GM23248 (cell line): Measurements from ENCODE around the gene IL10. TPM values are rescaled to one million over a fixed set of nuclear protein-coding genes. Genes with fewer than 3 reads are reported as not detected.

Experiments
- DNase-seq: peaks from one replicate; pipeline ENCODE4 v3.0.0-alpha.2; 2015
- H2AFZ ChIP-seq: fragments of 200-600 bp; sonication (generic); 2 replicates; pipeline ENCODE4 v1.6.1; 2016; ENCODE audit warnings: antibody characterized with exemption
- H3F3A ChIP-seq: fragments of 200-600 bp; sonication (generic); 2 replicates; pipeline ENCODE4 v1.6.1; 2016; ENCODE audit warnings: mild to moderate bottlenecking, antibody characterized with exemption, mixed run types; ENCODE audit not compliant: insufficient read depth
- H3K27ac ChIP-seq: fragments of 200-600 bp; sonication (generic); 2 replicates; pipeline ENCODE4 v1.5.1; 2016; ENCODE audit warnings: mild to moderate bottlenecking
- H3K27me3 ChIP-seq: fragments of 200-600 bp; sonication (generic); replicated peaks from 2 replicates; pipeline ENCODE4 v1.6.1; 2016; ENCODE audit warnings: mild to moderate bottlenecking; ENCODE audit not compliant: insufficient read depth
- H3K36me3 ChIP-seq: fragments of 200-600 bp; sonication (generic); 2 replicates; pipeline ENCODE4 v1.6.1; 2016; ENCODE audit warnings: low read depth, mild to moderate bottlenecking
- H3K4me1 ChIP-seq: fragments of 200-600 bp; sonication (generic); 2 replicates; pipeline ENCODE4 v1.6.1; 2016; ENCODE audit warnings: mild to moderate bottlenecking; ENCODE audit not compliant: insufficient read depth
- H3K4me2 ChIP-seq: fragments of 200-600 bp; sonication (generic); one replicate; pipeline ENCODE4 v1.6.1; 2016; ENCODE audit warnings: mild to moderate bottlenecking; ENCODE audit not compliant: unreplicated experiment
- H3K4me3 ChIP-seq: fragments of 200-600 bp; sonication (generic); 2 replicates; pipeline ENCODE4 v1.5.1; 2016; ENCODE audit warnings: mild to moderate bottlenecking
- H3K79me2 ChIP-seq: fragments of 200-600 bp; sonication (generic); 2 replicates; pipeline ENCODE4 v1.6.1; 2016; ENCODE audit warnings: mild to moderate bottlenecking; ENCODE audit not compliant: insufficient read depth
- H3K9ac ChIP-seq: fragments of 200-600 bp; sonication (generic); 2 replicates; pipeline ENCODE4 v1.6.1; 2016; ENCODE audit warnings: mild to moderate bottlenecking
- H3K9me2 ChIP-seq: fragments of 200-600 bp; sonication (generic); 2 replicates; pipeline ENCODE4 v1.6.1; 2016; ENCODE audit warnings: mixed run types, mild to moderate bottlenecking, moderate library complexity; ENCODE audit not compliant: insufficient read depth
- H3K9me3 ChIP-seq: fragments of 200-600 bp; sonication (generic); one replicate; pipeline ENCODE4 v1.6.1; 2017; ENCODE audit warnings: low read depth
- H4K20me1 ChIP-seq: fragments of 200-600 bp; sonication (generic); 2 replicates; pipeline ENCODE4 v1.6.0; 2016; ENCODE audit not compliant: insufficient read depth
- EZH2 ChIP-seq: fragments of 200-600 bp; sonication (generic); IDR thresholded peaks from 2 replicates; pipeline ENCODE4 v1.6.1; 2018; ENCODE audit warnings: antibody characterized with exemption, mild to moderate bottlenecking; ENCODE audit not compliant: insufficient read depth, poor library complexity, severe bottlenecking
- EZH2phosphoT487 ChIP-seq: fragments of 200-600 bp; sonication (generic); IDR thresholded peaks from 2 replicates; pipeline ENCODE4 v1.6.1; 2018; ENCODE audit warnings: antibody characterized with exemption, moderate library complexity, mild to moderate bottlenecking, low read depth; ENCODE audit not compliant: insufficient read depth
- WGBS, 2 experiments: methylation state at CpG; one replicate each; pipeline ENCODE4 v1.1.6; 2015 to 2017; ENCODE audit warnings: low lambda C conversion rate in 2 of 2, low coverage in 1 of 2; ENCODE audit errors: missing lambda C conversion rate in 2 of 2; 5-methylcytosine and 5-hydroxymethylcytosine counted together
- in situ Hi-C: fragments of 300-500 bp; cut with MboI; formaldehyde crosslinking; loops from 2 replicates; pipeline ENCODE4 v1.15.0; 2020
- polyA plus RNA-seq: library from polyadenylated mRNA; unstranded; fragments of >200 nt; fragmentation: Nextera tagmentation; extraction: Ambion mirVana; gene quantifications from 2 replicates; pipeline ENCODE4 v1.2.1, GENCODE V29; 2016
- small RNA-seq: library from RNA; depleted of rRNA; stranded (forward); fragments of <200 nt; gene quantifications from one replicate; pipeline ENCODE3, GENCODE V24; 2014; ENCODE audit warnings: low read depth, low replicate concordance
- total RNA-seq: library from RNA; depleted of rRNA; stranded (reverse); fragments of >200 nt; shearing (Covaris generic); gene quantifications from 2 replicates; pipeline ENCODE4 v1.2.3, GENCODE V29; 2014; rRNA removed

IL10 gene
- total and polyA plus RNA-seq, 2 experiments from 2014 or later = not detected

GRCh38 chr1:206722751-206723461 lies 49.4 kb downstream of the IL10 start:
- in situ Hi-C loops = no loop called here
- Histone ChIP-seq H3K9me2 (no peaks in the 10 kb centered on the region), H3K4me2 (peak overlapping the region; percentile 74), H3K36me3 (0 out of 2 replicates have a peak, but pooled peaks cover 2% of the 10 kb centered on the region), H3K27ac (peak overlapping the region; percentile 94), H3K79me2 (peaks cover 98% of the 10 kb centered on the region), H2AFZ (no peak overlapping the region), H3K27me3 (no peaks in the 10 kb centered on the region), H3F3A (peaks cover 29% of the 10 kb centered on the region), H3K4me1 (peaks cover 43% of the 10 kb centered on the region), H3K9me3 (no peaks in the 10 kb centered on the region), H3K4me3 (no peak overlapping the region; the same call in 1 of the 2 replicates), H3K9ac (peak overlapping the region; percentile 72), H4K20me1 (peaks cover 26% of the 10 kb centered on the region)
- TF ChIP-seq EZH2phosphoT487 (no peak), EZH2 (no peak)
- peak; percentile 46 for DNase-seq
- 76 to 80% methylated on average over 17 of the region's 17 CpGs for WGBS, 2 experiments

- TF ChIP-seq EZH2phosphoT487 (no peak), EZH2 (no peak)
- Histone ChIP-seq H3K4me3 (no peak overlapping the region), H3F3A (peaks cover 39% of the 10 kb centered on the region), H3K9ac (no peak overlapping the region), H3K4me1 (peaks cover 55% of the 10 kb centered on the region), H3K9me3 (no peaks in the 10 kb centered on the region), H3K9me2 (no peaks in the 10 kb centered on the region), H3K27ac (no peak overlapping the region), H3K27me3 (no peaks in the 10 kb centered on the region), H3K4me2 (no peak overlapping the region), H2AFZ (no peak overlapping the region), H3K79me2 (peaks cover 98% of the 10 kb centered on the region), H4K20me1 (peaks cover 15% of the 10 kb centered on the region), H3K36me3 (0 out of 2 replicates have a peak, but pooled peaks cover 3% of the 10 kb centered on the region)
- in situ Hi-C loops = no loop called here
- DNase-seq = no peak
- 95 to 100% methylated on average over 1 of the region's 1 CpG for WGBS, 2 experiments
Observed at GRCh38 chr1:206721454-206721853, 50.8 kb downstream of the IL10 start.

- Histone ChIP-seq H3K9me2 (no peaks in the 10 kb centered on the region), H3K36me3 (0 out of 2 replicates have a peak, but pooled peaks cover 3% of the 10 kb centered on the region), H4K20me1 (peaks cover 20% of the 10 kb centered on the region), H3K4me2 (no peak overlapping the region), H3K4me1 (peaks cover 47% of the 10 kb centered on the region), H3F3A (peaks cover 36% of the 10 kb centered on the region), H3K27ac (no peak overlapping the region), H3K9me3 (no peaks in the 10 kb centered on the region), H3K9ac (no peak overlapping the region), H3K4me3 (no peak overlapping the region), H2AFZ (no peak overlapping the region), H3K79me2 (peaks cover 98% of the 10 kb centered on the region), H3K27me3 (no peaks in the 10 kb centered on the region)
- in situ Hi-C loops = no loop called here
- WGBS, 2 experiments = 91% methylated on average over 10 of the region's 10 CpGs
- TF ChIP-seq EZH2 (no peak), EZH2phosphoT487 (no peak)
- DNase-seq = no peak
Observed at GRCh38 chr1:206719169-206719839, 53.0 kb downstream of the IL10 start.

GRCh38 chr1:206717674-206717989 lies 54.7 kb downstream of the IL10 start:
- in situ Hi-C loops = no loop called here
- Histone ChIP-seq H4K20me1 (peaks cover 20% of the 10 kb centered on the region), H3K9ac (no peak overlapping the region), H3K4me1 (peaks cover 47% of the 10 kb centered on the region), H3K79me2 (peaks cover 100% of the 10 kb centered on the region), H3K36me3 (0 out of 2 replicates have a peak, but pooled peaks cover 3% of the 10 kb centered on the region), H2AFZ (no peak overlapping the region), H3K9me3 (no peaks in the 10 kb centered on the region), H3K4me3 (no peak overlapping the region), H3K9me2 (no peaks in the 10 kb centered on the region), H3F3A (peaks cover 39% of the 10 kb centered on the region), H3K4me2 (no peak overlapping the region), H3K27ac (peak overlapping the region; percentile 15; the same call in 1 of the 2 replicates), H3K27me3 (no peaks in the 10 kb centered on the region)
- WGBS, 2 experiments = 98 to 100% methylated on average over 1 of the region's 1 CpG
- no peak for TF ChIP-seq EZH2
- TF ChIP-seq EZH2phosphoT487 = no peak
- DNase-seq = no peak

Small RNA genes lying within 50 kb of the gene (small RNA-seq; reads per million reads assigned to genes)
- not detected for gene RF00019

Other genes with a start within 250 kb of the IL10 start
- 46.7 and 53.4 TPM in 2 replicates for gene EIF2D, start 160.0 kb downstream of the IL10 start, total RNA-seq
- gene EIF2D, start 160.0 kb downstream of the IL10 start, polyA plus RNA-seq = 31.2 and 31.4 TPM in 2 replicates
- 28.8 and 31.5 TPM in 2 replicates for gene DYRK3, start 137.0 kb downstream of the IL10 start, total RNA-seq
- 16.9 and 18.2 TPM in 2 replicates for gene DYRK3, start 137.0 kb downstream of the IL10 start, polyA plus RNA-seq
- 50.6 and 63.3 TPM in 2 replicates for gene MAPKAPK2, start 87.6 kb downstream of the IL10 start, total RNA-seq
- gene MAPKAPK2, start 87.6 kb downstream of the IL10 start, polyA plus RNA-seq = 7.5 and 8.8 TPM in 2 replicates
- gene IL19, start 1.7 kb downstream of the IL10 start, total RNA-seq = not detected in 2 replicates
- not detected in 2 replicates for gene IL19, start 1.7 kb downstream of the IL10 start, polyA plus RNA-seq
- gene IL20, start 93.1 kb upstream of the IL10 start, total RNA-seq = 0.25 TPM in 1 of 2 replicates, not detected in the other
- not detected in 2 replicates for gene IL20, start 93.1 kb upstream of the IL10 start, polyA plus RNA-seq
- gene IL24, start 124.9 kb upstream of the IL10 start, total RNA-seq = 2.4 TPM in 1 of 2 replicates, not detected in the other
- 0.49 and 0.52 TPM in 2 replicates for gene IL24, start 124.9 kb upstream of the IL10 start, polyA plus RNA-seq
- gene FCMR, start 149.4 kb upstream of the IL10 start, total RNA-seq = 1.2 TPM in 1 of 2 replicates, not detected in the other
- 0.94 and 2.3 TPM in 2 replicates for gene FCMR, start 149.4 kb upstream of the IL10 start, polyA plus RNA-seq
- not detected in 2 replicates for gene PIGR, start 174.0 kb upstream of the IL10 start, total RNA-seq
- not detected in 2 replicates for gene PIGR, start 174.0 kb upstream of the IL10 start, polyA plus RNA-seq
- gene FCAMR, start 198.0 kb upstream of the IL10 start, total RNA-seq = not detected in 2 replicates
- not detected in 2 replicates for gene FCAMR, start 198.0 kb upstream of the IL10 start, polyA plus RNA-seq